PFSK-1 (cell line): ENCODE results near the gene RALGPS2.

Experiments
- FOXP2 ChIP-seq: optimal IDR thresholded peaks from 2 replicates; pipeline ENCODE3; 2011; ENCODE audit warnings: borderline replicate concordance, control low read depth, inconsistent platforms; ENCODE audit not compliant: insufficient read depth; ENCODE audit errors: extremely low read length, extremely low read depth
- POLR2AphosphoS5 ChIP-seq: IDR thresholded peaks from 2 replicates; pipeline ENCODE4 v1.6.1; 2012; ENCODE audit warnings: low read depth, mild to moderate bottlenecking, control low read depth, low read length, moderate library complexity
- REST ChIP-seq, 2 experiments: IDR thresholded peaks; 2 replicates each; pipeline versions ENCODE4 v1.6.1 to v1.8.0; 2011 to 2012; ENCODE audit warnings: low read depth in 2 of 2, low read length in 2 of 2, control low read depth in 1 of 2, inconsistent platforms in 1 of 2, mild to moderate bottlenecking in 1 of 2, moderate library complexity in 1 of 2; ENCODE audit not compliant: insufficient read depth in 1 of 2
- SIN3A ChIP-seq: IDR thresholded peaks from 2 replicates; pipeline ENCODE4 v1.6.1; 2012; ENCODE audit warnings: mild to moderate bottlenecking, low read length, moderate library complexity, borderline replicate concordance; ENCODE audit not compliant: insufficient read depth
- TAF1 ChIP-seq: IDR thresholded peaks from 2 replicates; pipeline ENCODE4 v1.6.1; 2012; ENCODE audit warnings: low read length, control low read depth, borderline replicate concordance; ENCODE audit not compliant: insufficient read depth

The RALGPS2 gene

GRCh38 chr1:178951600-178951999, 226.6 kb downstream of the RALGPS2 start:
- TF ChIP-seq POLR2AphosphoS5: no peak
- TF ChIP-seq FOXP2: no peak
- TF ChIP-seq REST (IDR thresholded peaks at IDR 0.05; ENCODE audit: insufficient read depth in 1 of 2, low read depth in 2 of 2, low read length in 2 of 2): no peak
- TF ChIP-seq SIN3A: no peak
- TF ChIP-seq TAF1: no peak

DNA sequence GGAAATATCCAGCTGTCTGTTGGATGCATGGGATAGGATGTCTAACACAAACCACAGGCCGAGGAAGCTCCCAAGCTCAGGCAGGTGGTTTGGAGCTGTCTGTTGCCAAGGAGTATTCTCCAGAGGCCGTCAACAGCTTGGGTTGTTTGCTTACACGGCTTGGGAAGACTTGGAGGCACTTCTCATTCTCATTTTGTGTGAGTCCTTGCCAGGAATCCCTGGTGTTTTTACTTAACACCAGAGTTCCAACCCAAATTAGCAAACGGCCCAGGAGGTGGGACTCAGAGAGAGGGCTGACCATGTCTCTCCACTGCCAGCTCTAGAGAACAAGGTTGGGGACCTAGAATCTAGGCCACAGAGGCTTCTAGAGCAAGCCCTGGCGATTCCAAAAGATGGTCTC, 228.0 kb downstream of the RALGPS2 start:
- TF ChIP-seq REST (IDR thresholded peaks at IDR 0.05; ENCODE audit: insufficient read depth in 1 of 2, low read depth in 2 of 2, low read length in 2 of 2) (no peak), SIN3A (no peak), TAF1 (no peak), POLR2AphosphoS5 (no peak), FOXP2 (no peak)

GRCh38 chr1:178953538-178954324, 228.7 kb downstream of the RALGPS2 start:
- TF ChIP-seq REST (IDR thresholded peaks at IDR 0.05; ENCODE audit: insufficient read depth in 1 of 2, low read depth in 2 of 2, low read length in 2 of 2) (no peak), POLR2AphosphoS5 (no peak), SIN3A (no peak), FOXP2 (no peak), TAF1 (no peak)

DNA sequence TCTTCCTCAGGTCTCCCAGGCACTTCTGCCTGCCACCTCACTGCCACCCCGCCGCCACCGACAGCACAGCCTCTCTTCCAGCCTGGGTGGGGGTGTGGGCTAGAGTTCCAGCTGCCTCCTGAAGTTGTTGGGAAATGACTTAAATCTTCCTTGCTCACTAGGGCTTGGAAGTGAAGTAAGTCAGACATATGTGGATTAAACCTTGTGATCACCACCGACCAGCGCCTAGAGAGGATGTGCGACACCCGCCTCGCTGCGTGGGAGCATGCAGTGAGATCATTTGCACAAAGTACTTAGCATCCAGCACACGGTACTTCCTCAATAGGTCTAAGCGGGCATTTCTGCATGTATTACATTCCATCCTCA, 229.3 kb downstream of the RALGPS2 start:
- TF ChIP-seq FOXP2 (no peak), TAF1 (no peak), POLR2AphosphoS5 (no peak), SIN3A (no peak), REST (IDR thresholded peaks at IDR 0.05; ENCODE audit: insufficient read depth in 1 of 2, low read depth in 2 of 2, low read length in 2 of 2) (no peak)
